Ovary (tissue), 9 donors: Measurements from ENCODE around the gene ATP6V0E1. TPM values are rescaled to one million over a fixed set of nuclear protein-coding genes. Genes with fewer than 3 reads are reported as not detected.

Experiments
- DNase-seq, 5 donors: peaks; one replicate each; pipeline ENCODE4 v3.0.0-alpha.2; 2019 to 2020
- H3K27ac ChIP-seq, 2 donors: fragments of 200-600 bp; one replicate each; pipeline versions ENCODE4 v1.5.1 to v1.8.0; 2019 to 2022
- H3K27me3 ChIP-seq: fragments of 200-600 bp; one replicate; pipeline ENCODE4 v1.8.0; 2022
- H3K36me3 ChIP-seq: fragments of 200-600 bp; sonication (generic); one replicate; pipeline ENCODE4 v1.5.1; 2019
- H3K4me1 ChIP-seq: one replicate; pipeline ENCODE4 v1.8.1; 2013; ENCODE audit warnings: mild to moderate bottlenecking, moderate library complexity; ENCODE audit not compliant: insufficient read depth
- H3K4me3 ChIP-seq: fragments of 200-600 bp; sonication (generic); one replicate; pipeline ENCODE4 v1.5.1; 2017
- H3K9me3 ChIP-seq, 2 donors: fragments of 200-600 bp in 1 of 2; sonication (generic) in 1 of 2; one replicate each; pipeline versions ENCODE4 v1.5.1 to v1.8.1; 2013 to 2019; ENCODE audit warnings: mild to moderate bottlenecking in 1 of 2, moderate library complexity in 1 of 2
- EP300 ChIP-seq: sonication (generic); formaldehyde crosslinking; IDR thresholded peaks from one replicate; pipeline ENCODE4 v1.6.1; 2017; ENCODE audit warnings: antibody characterized with exemption
- POLR2A ChIP-seq: fragments of 450-650 bp; IDR thresholded peaks from one replicate; pipeline ENCODE4 v1.6.1; 2017; ENCODE audit warnings: antibody characterized with exemption, mild to moderate bottlenecking, moderate library complexity
- WGBS, 3 donors: extraction: QIAGEN DNeasy Blood & Tissue Kit in 1 of 3; methylation state at CpG; one replicate each; pipeline versions ENCODE4 v1.1.5 to v1.1.7; 2013 to 2017; 5-methylcytosine and 5-hydroxymethylcytosine counted together
- intact Hi-C, 4 donors: fragments of 100-400 bp; cut with DNase I; formaldehyde crosslinking; loops; one replicate each; pipeline versions ENCODE4 v1.11.0 to v1.15.1; 2022 to 2023
- polyA plus RNA-seq, 2 donors: library from polyadenylated mRNA; stranded (reverse); fragments of 200-250 nt in 1 of 2; fragments of 350-450 nt in 1 of 2; fragmentation: Illumina TruSeq in 1 of 2; extraction: RNeasy Lipid Tissue Mini Kit (QIAGEN cat#74804) in 1 of 2; gene quantifications; one replicate each; pipeline ENCODE4 v1.2.3, GENCODE V29; 2013 to 2014
- total RNA-seq, 7 donors: library from RNA; depleted of rRNA in 2 of 7; stranded (reverse); fragments of >200 nt in 2 of 7; fragmentation: NEBNext Ultra II Directional in 3 of 7; extraction: Animal tissue kit (Norgen Biotek cat#: 25700) in 3 of 7; gene quantifications; one replicate each; pipeline versions ENCODE4 v1.1.0 to v1.2.4, GENCODE V29; 2016 to 2023
- TF ChIP-seq, protein P1 (sequence below), 3 donors: fragments of 450-650 bp in 2 of 3; fragments of 200-600 bp in 1 of 3; IDR thresholded peaks; one replicate each; pipeline versions ENCODE4 v1.5.1 to v1.8.0; 2016 to 2022; ENCODE audit warnings: antibody characterized with exemption in 3 of 3, mild to moderate bottlenecking in 1 of 3
- donor health status: DM: no; HTN: no; CAD: no; lungs with moderate emphysema.
- donor health status: DM: no; HTN: no; CAD: no.
- donor health status: Bipolar disorder and iron deficiency.
- donor health status: DM: yes; HTN: yes; CAD: no.
- donor health status: DM: no; HTN: no; CAD: no.
- donor health status: DM: yes; HTN: yes; CAD: no.

Gene ATP6V0E1
- total and polyA plus RNA-seq, 9 donors, result 99.7 to 376 (median 164) TPM

DNA sequence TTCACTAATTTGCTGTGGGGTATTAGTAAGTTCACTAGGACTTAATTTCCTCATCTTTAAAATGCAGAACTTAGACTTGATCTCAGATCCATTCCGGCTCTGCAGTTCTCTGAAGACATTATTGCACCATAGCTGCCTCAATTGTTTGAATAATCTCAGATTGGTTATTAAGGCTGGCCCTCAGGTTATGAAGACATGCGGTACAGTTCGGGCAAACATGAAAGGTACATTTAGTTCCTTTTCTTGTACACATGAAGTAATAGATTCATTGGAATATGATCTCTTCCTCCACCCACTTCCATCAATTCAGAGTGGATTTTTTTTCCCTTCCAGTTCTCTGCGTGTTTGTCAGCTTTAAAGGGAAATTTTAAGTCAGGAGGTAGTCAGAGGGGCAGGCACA, 28.0 kb downstream of the ATP6V0E1 start:
- 72 to 88% (median 77%) methylated on average over 4 of the region's 4 CpGs for WGBS, 3 donors
- Histone ChIP-seq H3K27ac (no peak overlapping the region), H3K4me1 (peaks cover 12% of the 10 kb centered on the region), H3K4me3 (no peak overlapping the region), H3K9me3 (no peaks in the 10 kb centered on the region), H3K27me3 (no peaks in the 10 kb centered on the region), H3K36me3 (no peaks in the 10 kb centered on the region)
- intact Hi-C loops, result no loop called here
- TF ChIP-seq POLR2A (no peak), EP300 (no peak)
- TF ChIP-seq, protein P1, sequence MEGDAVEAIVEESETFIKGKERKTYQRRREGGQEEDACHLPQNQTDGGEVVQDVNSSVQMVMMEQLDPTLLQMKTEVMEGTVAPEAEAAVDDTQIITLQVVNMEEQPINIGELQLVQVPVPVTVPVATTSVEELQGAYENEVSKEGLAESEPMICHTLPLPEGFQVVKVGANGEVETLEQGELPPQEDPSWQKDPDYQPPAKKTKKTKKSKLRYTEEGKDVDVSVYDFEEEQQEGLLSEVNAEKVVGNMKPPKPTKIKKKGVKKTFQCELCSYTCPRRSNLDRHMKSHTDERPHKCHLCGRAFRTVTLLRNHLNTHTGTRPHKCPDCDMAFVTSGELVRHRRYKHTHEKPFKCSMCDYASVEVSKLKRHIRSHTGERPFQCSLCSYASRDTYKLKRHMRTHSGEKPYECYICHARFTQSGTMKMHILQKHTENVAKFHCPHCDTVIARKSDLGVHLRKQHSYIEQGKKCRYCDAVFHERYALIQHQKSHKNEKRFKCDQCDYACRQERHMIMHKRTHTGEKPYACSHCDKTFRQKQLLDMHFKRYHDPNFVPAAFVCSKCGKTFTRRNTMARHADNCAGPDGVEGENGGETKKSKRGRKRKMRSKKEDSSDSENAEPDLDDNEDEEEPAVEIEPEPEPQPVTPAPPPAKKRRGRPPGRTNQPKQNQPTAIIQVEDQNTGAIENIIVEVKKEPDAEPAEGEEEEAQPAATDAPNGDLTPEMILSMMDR (IDR thresholded peaks at IDR 0.05), result no peak
- no peak for DNase-seq

GRCh38 chr5:173012882-173013281, 29.3 kb downstream of the ATP6V0E1 start:
- WGBS, 3 donors, result 90 to 94% (median 92%) methylated on average over 4 of the region's 4 CpGs
- no peak overlapping the region for H3K27ac ChIP-seq
- no peaks in the 10 kb centered on the region for H3K27me3 ChIP-seq
- intact Hi-C loops, result no loop called here
- no peak overlapping the region for H3K4me3 ChIP-seq
- no peak for DNase-seq
- peaks cover 7% of the 10 kb centered on the region for H3K4me1 ChIP-seq
- no peak for TF ChIP-seq EP300
- no peak for TF ChIP-seq POLR2A
- TF ChIP-seq, protein P1 (IDR thresholded peaks at IDR 0.05), result no peak
- H3K36me3 ChIP-seq, result no peaks in the 10 kb centered on the region
- H3K9me3 ChIP-seq, result no peaks in the 10 kb centered on the region

DNA sequence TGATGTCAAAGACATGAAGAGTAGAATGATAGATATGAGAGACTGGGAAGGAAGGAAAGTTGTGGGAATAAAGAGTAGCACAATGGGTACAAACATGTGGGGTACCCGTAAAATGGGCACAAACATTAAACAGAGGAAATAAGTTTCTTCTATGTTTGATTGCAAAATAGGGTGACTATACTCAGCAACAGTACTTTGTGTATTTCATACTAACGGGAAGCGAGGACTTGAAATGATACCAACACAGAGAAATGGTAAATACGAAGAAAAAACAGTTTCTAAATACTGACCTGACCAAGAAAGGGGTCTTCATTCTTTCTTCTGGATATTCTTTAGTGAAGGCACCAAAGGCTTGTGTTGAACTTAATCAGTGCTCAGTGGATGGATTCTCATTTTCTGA, 31.1 kb downstream of the ATP6V0E1 start:
- 90 to 94% (median 93%) methylated on average over 4 of the region's 4 CpGs for WGBS, 3 donors
- H3K36me3 ChIP-seq, result no peaks in the 10 kb centered on the region
- intact Hi-C loops, result no loop called here
- no peaks in the 10 kb centered on the region for H3K9me3 ChIP-seq
- H3K4me3 ChIP-seq, result no peak overlapping the region
- H3K27me3 ChIP-seq, result no peaks in the 10 kb centered on the region
- TF ChIP-seq POLR2A (no peak), EP300 (no peak)
- TF ChIP-seq, protein P1 (IDR thresholded peaks at IDR 0.05), result no peak
- DNase-seq, result no peak
- no peak overlapping the region for H3K27ac ChIP-seq
- H3K4me1 ChIP-seq, result peaks cover 5% of the 10 kb centered on the region

- intact Hi-C loops, result no loop called here
- Histone ChIP-seq H3K4me3 (no peak overlapping the region), H3K4me1 (peaks cover 9% of the 10 kb centered on the region), H3K9me3 (no peaks in the 10 kb centered on the region), H3K27me3 (no peaks in the 10 kb centered on the region), H3K27ac (peak overlapping the region; percentile 44 to 79), H3K36me3 (no peaks in the 10 kb centered on the region)
- no peak for TF ChIP-seq EP300
- TF ChIP-seq POLR2A, result no peak
- TF ChIP-seq, protein P1 (IDR thresholded peaks at IDR 0.05), result no peak
- WGBS, 3 donors, result 85 to 94% (median 86%) methylated on average over 2 of the region's 2 CpGs
- DNase-seq, result no peak
Observed at GRCh38 chr5:173015192-173015591, 31.6 kb downstream of the ATP6V0E1 start.
